Activated naive CD4-positive, alpha-beta T cell treated with anti-CD3 and anti-CD28 coated beads for 36 hours (primary cell): Measurements from ENCODE around the gene SEMA3C. TPM values are rescaled to one million over a fixed set of nuclear protein-coding genes. Genes with fewer than 3 reads are reported as not detected.

Experiments
- CTCF ChIA-PET: fragments of 350-600 bp; sonication (Branson Sonifier 250); formaldehyde crosslinking; loops from one replicate; lab custom pipeline; 2021; ENCODE audit warnings: antibody characterized with exemption; lab: Charles Lee
- DNase-seq: peaks from one replicate; pipeline ENCODE4 v3.0.0-alpha.2; 2020
- H3K27ac Mint-ChIP-seq: one replicate; pipeline ENCODE4 v1.8.0; 2021; ENCODE audit warnings: mild to moderate bottlenecking, mixed read lengths
- H3K27me3 Mint-ChIP-seq: one replicate; pipeline ENCODE4 v1.8.0; 2021; ENCODE audit warnings: low read depth, mixed read lengths
- H3K36me3 Mint-ChIP-seq: one replicate; pipeline ENCODE4 v1.8.0; 2021; ENCODE audit warnings: low read depth, mixed read lengths
- H3K4me1 Mint-ChIP-seq: one replicate; pipeline ENCODE4 v1.8.0; 2021; ENCODE audit warnings: low read depth, mixed read lengths
- H3K4me3 Mint-ChIP-seq: one replicate; pipeline ENCODE4 v1.8.0; 2021; ENCODE audit warnings: mild to moderate bottlenecking, moderate library complexity, mixed read lengths
- H3K9me3 Mint-ChIP-seq: one replicate; pipeline ENCODE4 v1.8.0; 2021; ENCODE audit warnings: mixed read lengths
- intact Hi-C: fragments of 100-400 bp; cut with micrococcal nuclease; formaldehyde crosslinking; loops from one replicate; pipeline ENCODE4 v1.15.1; 2023
- total RNA-seq, 2 experiments: library from RNA; stranded (reverse); gene quantifications; one replicate each; pipeline ENCODE4 v1.2.3, GENCODE V29; 2021

SEMA3C gene
- total RNA-seq, 2 experiments from 2014 or later, result not detected

DNA sequence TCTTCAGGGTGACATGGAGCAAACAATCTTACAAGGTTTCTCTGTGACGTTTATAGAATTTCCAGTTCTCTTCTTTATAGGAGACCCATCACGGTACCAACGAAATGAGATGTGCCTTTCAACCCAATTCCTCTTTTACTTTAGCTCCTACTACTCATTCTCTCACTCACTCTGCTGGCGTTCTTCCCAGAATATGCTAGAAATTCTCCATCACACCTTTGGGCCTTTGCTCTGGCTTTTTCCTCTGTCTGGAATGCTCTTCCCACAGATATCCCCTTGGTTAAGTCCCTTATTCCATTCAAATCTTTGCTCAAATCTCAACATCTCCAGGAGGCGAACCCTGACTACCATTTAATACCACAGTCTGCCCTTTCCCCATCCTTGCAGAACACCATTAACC, 39.0 kb downstream of the SEMA3C start:
- no peak overlapping the region for H3K4me3 Mint-ChIP-seq

DNA sequence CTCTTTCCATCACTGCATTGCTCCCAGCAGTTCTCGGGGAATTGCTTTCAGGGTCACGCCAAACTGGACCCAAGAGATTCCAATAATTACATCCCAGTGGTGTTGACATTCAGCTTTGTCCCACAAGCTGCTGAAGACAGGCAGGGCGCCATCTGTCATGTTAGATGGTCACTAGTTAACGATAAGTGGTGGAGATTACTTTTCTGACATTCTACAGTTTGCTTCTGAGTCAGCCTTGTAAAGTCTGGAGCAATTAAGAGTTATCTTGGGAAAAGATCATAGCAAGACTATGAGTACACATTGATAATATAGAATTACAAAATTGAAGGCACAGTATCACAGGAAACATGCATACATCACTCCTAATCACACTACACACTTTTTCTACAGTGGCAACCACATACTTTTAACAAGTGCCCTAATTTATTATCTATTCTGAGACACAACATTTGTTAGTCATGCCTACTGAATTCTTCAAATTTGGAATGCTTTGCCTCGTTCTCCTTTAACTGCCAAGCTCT, 41.9 kb downstream of the SEMA3C start:
- no peaks in the 10 kb centered on the region for H3K36me3 Mint-ChIP-seq
- intact Hi-C loops, result no loop called here
- no peak for DNase-seq
- H3K4me1 Mint-ChIP-seq, result no peaks in the 10 kb centered on the region
- CTCF ChIA-PET, result no interaction called here
- no peak overlapping the region for H3K27ac Mint-ChIP-seq
- no peaks in the 10 kb centered on the region for H3K9me3 Mint-ChIP-seq
- H3K4me3 Mint-ChIP-seq, result no peak overlapping the region
- H3K27me3 Mint-ChIP-seq, result no peaks in the 10 kb centered on the region

More for the DNA sequence above, 39.0 kb downstream of the SEMA3C start:
- CTCF ChIA-PET, result no interaction called here
- H3K9me3 Mint-ChIP-seq, result no peaks in the 10 kb centered on the region
- H3K36me3 Mint-ChIP-seq, result no peaks in the 10 kb centered on the region
- no peak for DNase-seq
- intact Hi-C loops, result no loop called here
- H3K27me3 Mint-ChIP-seq, result no peaks in the 10 kb centered on the region
- no peak overlapping the region for H3K27ac Mint-ChIP-seq
- no peaks in the 10 kb centered on the region for H3K4me1 Mint-ChIP-seq

DNA sequence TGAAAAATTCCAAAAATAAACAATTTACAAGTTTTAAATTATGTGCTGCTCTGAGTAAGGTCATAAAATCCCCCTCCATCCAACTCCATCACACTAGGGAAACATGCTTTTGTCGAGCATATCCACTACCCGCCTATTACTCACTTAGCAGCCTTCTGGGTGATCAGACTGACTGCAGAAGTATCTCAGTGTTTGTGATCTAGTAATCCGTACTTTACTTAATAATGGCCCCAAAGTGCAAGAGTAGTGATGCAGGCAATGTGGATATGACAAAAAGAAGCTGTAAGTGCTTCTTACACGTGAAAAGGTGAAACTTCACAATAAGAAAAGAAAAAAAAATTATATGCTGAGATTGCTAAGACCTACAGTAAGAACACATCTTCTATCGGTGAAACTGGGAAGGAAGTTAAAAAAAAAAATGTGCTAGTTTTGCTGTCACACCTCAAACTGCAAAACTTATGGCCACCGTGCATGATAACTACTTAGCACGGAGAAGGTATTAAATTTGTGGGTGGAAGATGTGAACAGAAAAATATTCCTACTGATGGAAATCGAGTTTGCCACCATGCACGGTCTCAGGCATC, 43.2 kb downstream of the SEMA3C start:
- no peaks in the 10 kb centered on the region for H3K9me3 Mint-ChIP-seq
- intact Hi-C loops, result no loop called here
- H3K27me3 Mint-ChIP-seq, result no peaks in the 10 kb centered on the region
- no peak overlapping the region for H3K4me3 Mint-ChIP-seq
- no peaks in the 10 kb centered on the region for H3K36me3 Mint-ChIP-seq
- H3K27ac Mint-ChIP-seq, result no peak overlapping the region
- DNase-seq, result no peak
- CTCF ChIA-PET, result no interaction called here
- H3K4me1 Mint-ChIP-seq, result no peaks in the 10 kb centered on the region

DNA sequence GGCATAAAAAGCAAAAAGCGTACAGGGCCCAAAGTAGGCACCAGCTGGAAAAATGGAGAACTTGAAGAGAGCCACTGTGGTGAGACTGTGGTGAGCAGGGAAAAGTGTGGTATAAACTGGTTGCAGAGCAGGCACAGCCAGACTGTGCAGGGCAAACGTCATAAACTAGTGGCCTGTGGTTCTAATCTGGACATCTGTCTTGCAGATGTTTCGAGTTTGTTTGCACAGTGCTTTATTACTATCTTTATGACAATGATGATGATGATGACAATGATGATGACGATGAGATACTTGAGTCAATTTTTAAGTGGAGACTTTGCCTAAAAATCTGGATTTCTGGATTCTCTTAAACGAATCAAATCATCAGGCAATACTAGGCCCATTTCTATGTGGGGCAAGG, 45.7 kb downstream of the SEMA3C start:
- intact Hi-C loops, result no loop called here
- H3K27ac Mint-ChIP-seq, result no peak overlapping the region
- no peaks in the 10 kb centered on the region for H3K4me1 Mint-ChIP-seq
- no peaks in the 10 kb centered on the region for H3K9me3 Mint-ChIP-seq
- no peaks in the 10 kb centered on the region for H3K27me3 Mint-ChIP-seq
- CTCF ChIA-PET, result no interaction called here
- DNase-seq, result no peak
- no peak overlapping the region for H3K4me3 Mint-ChIP-seq
- no peaks in the 10 kb centered on the region for H3K36me3 Mint-ChIP-seq

DNA sequence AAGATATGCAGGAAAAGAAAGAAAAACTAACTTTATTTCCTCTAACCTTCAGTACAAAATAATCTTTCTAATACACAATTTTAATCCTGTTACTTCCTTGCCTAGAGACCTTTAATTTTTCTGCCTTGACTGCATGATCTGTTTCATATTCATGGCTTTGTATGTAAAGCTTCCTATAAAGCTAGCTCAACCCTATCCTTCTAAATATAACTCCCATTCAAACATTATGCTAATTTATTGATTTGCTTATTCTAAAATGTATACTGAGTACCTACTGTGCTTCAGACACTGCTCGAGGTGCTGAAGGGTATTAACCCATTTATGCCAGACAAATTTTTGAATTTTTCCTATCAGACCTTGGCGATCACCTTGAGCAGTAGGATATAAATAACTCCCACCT, 47.6 kb downstream of the SEMA3C start:
- no peak for DNase-seq
- Mint-ChIP-seq H3K27me3 (no peaks in the 10 kb centered on the region), H3K36me3 (no peaks in the 10 kb centered on the region), H3K9me3 (peaks cover 3% of the 10 kb centered on the region), H3K27ac (no peak overlapping the region), H3K4me1 (no peaks in the 10 kb centered on the region), H3K4me3 (no peak overlapping the region)
- intact Hi-C loops, result no loop called here
- CTCF ChIA-PET, result no interaction called here

DNA sequence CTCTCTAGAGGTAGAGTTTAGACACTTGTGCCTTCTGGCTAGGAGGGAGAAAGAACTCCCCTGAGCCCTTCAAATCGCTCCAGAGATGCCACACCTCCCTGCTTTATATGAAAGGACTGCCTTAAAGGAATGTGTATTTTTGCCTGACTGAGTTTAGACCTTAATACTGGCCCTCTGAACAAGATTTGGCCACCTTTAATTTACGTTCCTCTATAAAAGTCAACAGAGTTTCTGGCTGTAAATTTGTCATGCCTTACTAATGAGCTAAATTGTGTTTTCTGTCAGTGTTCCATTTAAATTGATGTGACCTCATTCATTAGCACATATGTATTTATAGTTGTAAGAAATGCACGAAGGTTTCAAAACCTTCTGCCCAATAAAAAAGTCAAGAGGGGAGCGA, 48.0 kb downstream of the SEMA3C start:
- DNase-seq, result no peak
- Mint-ChIP-seq H3K4me1 (no peaks in the 10 kb centered on the region), H3K27ac (no peak overlapping the region), H3K27me3 (no peaks in the 10 kb centered on the region), H3K36me3 (no peaks in the 10 kb centered on the region), H3K9me3 (peaks cover 3% of the 10 kb centered on the region), H3K4me3 (no peak overlapping the region)
- intact Hi-C loops, result no loop called here
- CTCF ChIA-PET, result no interaction called here

DNA sequence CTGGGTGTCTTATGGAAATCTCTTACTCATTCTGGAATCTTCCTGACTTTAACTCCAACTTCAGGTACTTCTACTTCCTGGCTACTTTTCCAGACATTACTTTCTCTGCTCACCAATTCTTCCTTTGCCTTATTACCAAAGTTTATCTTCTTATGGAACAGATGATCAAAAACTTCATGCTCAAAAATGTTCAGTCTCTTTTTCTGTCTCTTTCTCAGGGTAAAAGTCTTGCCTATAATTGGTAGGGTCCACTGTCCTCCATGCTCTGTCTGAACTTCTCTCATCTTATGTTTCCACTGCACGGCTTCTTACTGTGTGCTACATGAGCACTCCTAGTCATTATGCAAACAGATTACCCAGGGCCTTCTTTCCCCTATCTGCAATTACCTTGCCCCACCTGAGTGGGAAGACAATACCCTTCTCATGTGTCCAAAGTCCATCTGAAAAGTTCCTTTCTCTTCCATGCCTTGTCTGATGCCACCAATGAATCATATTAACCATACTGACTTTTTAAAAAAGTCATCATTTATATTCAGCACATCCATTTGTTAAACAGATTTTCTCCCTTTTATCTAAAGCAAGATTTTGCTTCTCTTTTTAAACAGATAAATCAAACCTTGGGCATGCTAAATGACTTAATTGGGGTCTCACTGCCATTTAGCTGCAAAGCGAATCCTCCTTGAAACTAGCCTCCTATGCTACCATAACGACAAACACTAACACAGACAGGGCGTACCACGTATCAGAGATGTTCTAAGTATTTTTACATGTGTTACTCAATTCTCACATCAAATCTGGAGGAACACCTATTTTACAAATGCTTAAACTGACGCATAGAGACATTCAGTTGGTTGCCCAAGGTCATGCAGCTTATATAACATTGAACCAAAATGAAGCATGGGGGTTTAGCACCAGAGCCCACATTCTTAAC, 48.8 kb downstream of the SEMA3C start:
- no peak for DNase-seq
- Mint-ChIP-seq H3K27me3 (no peaks in the 10 kb centered on the region), H3K4me1 (no peaks in the 10 kb centered on the region), H3K27ac (no peak overlapping the region), H3K9me3 (peaks cover 5% of the 10 kb centered on the region), H3K4me3 (no peak overlapping the region), H3K36me3 (no peaks in the 10 kb centered on the region)
- CTCF ChIA-PET, result no interaction called here
- intact Hi-C loops, result no loop called here

DNA sequence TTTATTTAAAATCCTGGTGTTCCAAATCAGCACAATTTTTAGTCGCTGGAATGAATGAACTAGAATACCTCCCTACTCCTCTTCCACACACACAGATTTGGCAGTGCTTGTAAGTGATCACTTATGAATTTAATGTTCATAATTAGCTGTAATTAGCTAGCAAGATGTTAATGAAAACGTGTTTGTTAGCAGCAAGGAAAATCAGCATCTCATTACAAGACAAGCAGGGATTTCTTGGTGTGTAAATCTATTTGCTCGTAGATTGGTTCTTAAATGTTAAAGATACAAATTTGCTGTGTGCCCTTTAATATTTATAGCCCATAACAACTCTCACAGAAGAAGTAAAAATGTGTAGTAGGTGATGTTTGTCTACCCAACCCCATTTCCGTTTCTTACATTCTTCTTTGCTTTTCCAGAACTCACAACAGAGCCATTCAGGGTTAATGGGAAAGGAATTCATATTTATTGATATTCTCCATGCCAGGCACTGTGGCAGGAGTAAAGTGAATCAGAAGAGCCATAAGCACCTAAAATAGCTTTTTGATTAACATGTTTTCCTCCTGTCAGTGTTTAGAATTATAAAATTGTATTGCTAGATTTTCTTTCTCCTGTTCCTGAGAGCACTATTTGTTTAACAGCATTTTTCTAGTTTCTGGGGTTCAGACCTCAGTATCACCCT, 49.6 kb downstream of the SEMA3C start:
- H3K27me3 Mint-ChIP-seq, result no peaks in the 10 kb centered on the region
- DNase-seq, result no peak
- no peaks in the 10 kb centered on the region for H3K36me3 Mint-ChIP-seq
- H3K9me3 Mint-ChIP-seq, result peaks cover 5% of the 10 kb centered on the region
- H3K4me1 Mint-ChIP-seq, result no peaks in the 10 kb centered on the region
- CTCF ChIA-PET, result no interaction called here
- no peak overlapping the region for H3K27ac Mint-ChIP-seq
- intact Hi-C loops, result no loop called here
- no peak overlapping the region for H3K4me3 Mint-ChIP-seq

DNA sequence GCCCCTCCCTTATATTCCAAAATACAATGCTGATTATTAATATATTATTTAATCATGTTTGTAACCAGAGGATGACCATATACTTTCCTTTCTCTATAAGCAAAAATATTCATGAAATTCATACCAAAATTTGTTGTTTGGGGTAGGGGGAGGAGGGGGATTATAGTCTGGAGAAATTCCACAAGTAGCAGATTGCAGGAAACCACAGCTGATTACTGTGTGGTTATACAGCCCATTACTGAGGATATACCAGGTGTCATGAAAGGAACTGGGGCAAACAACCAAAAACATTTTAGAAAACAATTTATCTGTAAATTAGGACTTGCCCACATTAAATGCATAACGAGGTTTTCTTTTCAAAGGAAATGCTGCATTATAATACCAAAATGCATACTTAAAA, 50.3 kb downstream of the SEMA3C start:
- Mint-ChIP-seq H3K27me3 (no peaks in the 10 kb centered on the region), H3K4me1 (no peaks in the 10 kb centered on the region), H3K4me3 (no peak overlapping the region), H3K9me3 (peaks cover 8% of the 10 kb centered on the region), H3K36me3 (no peaks in the 10 kb centered on the region), H3K27ac (no peak overlapping the region)
- intact Hi-C loops, result no loop called here
- CTCF ChIA-PET, result no interaction called here
- DNase-seq, result no peak

DNA sequence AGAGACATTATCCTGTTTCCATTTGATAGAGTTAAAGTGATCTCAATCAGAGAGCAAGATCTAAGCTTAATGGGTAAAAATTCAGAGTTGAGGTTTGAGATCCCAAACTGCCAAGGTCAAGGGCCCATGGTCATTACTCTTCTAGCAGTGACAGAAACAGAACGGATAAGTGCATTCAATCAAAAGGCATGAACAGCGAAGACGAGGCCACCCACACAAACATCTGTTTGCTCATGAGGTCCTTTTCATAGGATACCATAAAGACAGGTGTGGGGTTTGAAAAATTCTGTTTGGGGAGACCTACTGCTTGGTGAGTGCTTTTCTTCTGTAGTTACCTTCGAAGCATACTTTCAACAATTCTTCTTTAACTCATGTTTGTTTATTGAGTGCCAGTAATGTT, 58.3 kb downstream of the SEMA3C start:
- Mint-ChIP-seq H3K9me3 (peaks cover 8% of the 10 kb centered on the region), H3K27ac (no peak overlapping the region), H3K4me3 (no peak overlapping the region), H3K36me3 (no peaks in the 10 kb centered on the region), H3K4me1 (no peaks in the 10 kb centered on the region), H3K27me3 (no peaks in the 10 kb centered on the region)
- intact Hi-C loops, result no loop called here
- DNase-seq, result no peak
- CTCF ChIA-PET, result no interaction called here

DNA sequence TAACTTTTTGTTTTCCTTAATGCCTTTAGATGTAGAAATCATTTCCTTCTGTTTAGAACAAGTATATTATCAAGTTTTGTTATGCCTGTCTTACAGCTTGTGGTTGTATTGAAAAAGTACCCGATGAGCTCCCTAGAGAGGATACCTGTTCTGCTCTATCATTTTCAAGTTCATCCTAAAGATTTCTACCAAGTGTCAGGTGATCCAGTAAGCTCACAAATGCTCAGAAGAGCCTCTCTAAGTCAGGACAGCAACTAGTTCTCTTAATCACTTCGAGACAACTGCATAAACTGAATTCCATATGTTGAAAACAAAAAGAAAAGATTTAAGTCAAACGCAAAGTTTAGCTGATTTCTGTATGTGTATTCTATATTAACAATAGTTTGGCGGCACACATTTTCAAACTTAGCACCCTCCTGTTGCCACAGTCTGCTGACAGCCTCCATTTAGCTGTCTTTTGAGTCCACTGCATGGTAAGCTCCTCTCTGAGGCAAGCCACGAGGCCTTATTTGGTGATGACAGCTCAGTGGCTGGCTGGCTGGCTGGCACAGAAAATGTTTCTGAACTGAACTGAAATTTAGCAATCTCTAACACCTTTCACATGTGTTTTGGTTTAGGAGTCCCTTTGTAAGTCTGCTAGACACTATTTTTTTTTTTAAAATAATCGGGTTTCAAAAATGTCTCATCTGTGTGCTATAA, 59.4 kb downstream of the SEMA3C start:
- H3K27me3 Mint-ChIP-seq, result no peaks in the 10 kb centered on the region
- H3K9me3 Mint-ChIP-seq, result peaks cover 6% of the 10 kb centered on the region
- DNase-seq, result no peak
- no peak overlapping the region for H3K4me3 Mint-ChIP-seq
- no peaks in the 10 kb centered on the region for H3K4me1 Mint-ChIP-seq
- H3K36me3 Mint-ChIP-seq, result no peaks in the 10 kb centered on the region
- intact Hi-C loops, result no loop called here
- H3K27ac Mint-ChIP-seq, result no peak overlapping the region
- CTCF ChIA-PET, result interaction anchor here (0.7 kb wide), 1 partner anchor 368 kb away, joined by 5 read pairs; no protein-coding TSS in a partner anchor
